Measurements from ENCODE around the gene C15orf39.
"Not testable (repeated sequence)": the region's sequence is repeated elsewhere in the genome, so short reads cannot be mapped to it uniquely, and the experiment has no call there.

Gene C15orf39

DNA sequence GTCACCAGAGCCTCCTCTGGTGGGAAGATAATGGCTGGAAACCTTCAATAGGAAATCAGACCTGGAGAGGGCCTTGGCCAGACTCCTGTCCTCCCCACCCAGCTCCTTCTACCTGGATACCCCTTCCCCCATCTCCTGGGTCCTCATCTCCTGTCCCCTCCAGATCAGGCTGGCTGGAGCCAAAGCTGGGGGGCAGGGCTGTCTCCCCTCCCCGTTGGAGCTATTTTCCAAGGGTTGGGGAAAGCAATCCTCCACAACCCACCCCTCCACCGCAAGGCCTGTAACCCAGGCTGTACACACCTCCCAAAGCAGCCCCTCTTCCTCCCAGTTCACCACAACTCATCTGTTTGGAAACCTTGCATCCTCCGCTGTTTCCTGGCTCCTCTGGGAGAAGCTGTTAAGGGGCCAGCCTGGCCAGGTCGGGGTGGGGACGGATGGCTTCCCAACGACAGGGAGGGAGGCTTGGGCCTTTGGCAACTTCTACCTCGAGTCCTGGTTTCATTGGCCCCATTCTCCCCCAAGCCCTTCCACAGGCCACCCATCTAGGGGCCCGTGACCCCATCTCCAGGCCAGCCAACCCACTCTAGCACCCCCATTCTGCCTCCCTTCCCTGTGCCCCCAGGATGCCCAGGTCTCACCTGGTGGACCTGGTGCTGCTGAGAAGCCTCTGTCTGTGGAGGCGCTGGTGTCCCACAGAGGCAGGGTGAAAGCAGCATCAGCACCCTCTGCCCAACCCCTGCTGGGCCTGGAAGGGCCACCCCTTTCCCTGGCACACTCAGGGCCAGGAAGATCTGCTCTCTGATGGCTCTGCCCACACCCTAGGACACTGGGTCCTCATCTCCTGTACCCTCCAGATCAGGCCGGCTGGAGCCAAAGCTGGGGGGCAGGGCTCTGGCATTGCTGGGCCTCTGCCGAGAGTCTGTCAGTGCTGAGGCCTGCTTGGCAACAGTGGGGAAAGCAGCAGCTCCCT lies 34.4 kb downstream of the C15orf39 start:
- POLR2A ChIA-PET, result no interaction called here
- CTCF ChIA-PET, result interaction anchor here (0.8 to 1.8 kb wide), 3 partner anchors 8 to 207 kb away, joined by 3 to 6 read pairs (median 3); no protein-coding TSS in a partner anchor
- peak; percentile 14 for DNase-seq (ENCODE audit: extremely low spot score)
- TF ChIP-seq CTCF (IDR thresholded peaks at IDR 0.05; ENCODE audit: control extremely low read depth, extremely low read depth, low read depth, missing control alignments), result no peak

DNA sequence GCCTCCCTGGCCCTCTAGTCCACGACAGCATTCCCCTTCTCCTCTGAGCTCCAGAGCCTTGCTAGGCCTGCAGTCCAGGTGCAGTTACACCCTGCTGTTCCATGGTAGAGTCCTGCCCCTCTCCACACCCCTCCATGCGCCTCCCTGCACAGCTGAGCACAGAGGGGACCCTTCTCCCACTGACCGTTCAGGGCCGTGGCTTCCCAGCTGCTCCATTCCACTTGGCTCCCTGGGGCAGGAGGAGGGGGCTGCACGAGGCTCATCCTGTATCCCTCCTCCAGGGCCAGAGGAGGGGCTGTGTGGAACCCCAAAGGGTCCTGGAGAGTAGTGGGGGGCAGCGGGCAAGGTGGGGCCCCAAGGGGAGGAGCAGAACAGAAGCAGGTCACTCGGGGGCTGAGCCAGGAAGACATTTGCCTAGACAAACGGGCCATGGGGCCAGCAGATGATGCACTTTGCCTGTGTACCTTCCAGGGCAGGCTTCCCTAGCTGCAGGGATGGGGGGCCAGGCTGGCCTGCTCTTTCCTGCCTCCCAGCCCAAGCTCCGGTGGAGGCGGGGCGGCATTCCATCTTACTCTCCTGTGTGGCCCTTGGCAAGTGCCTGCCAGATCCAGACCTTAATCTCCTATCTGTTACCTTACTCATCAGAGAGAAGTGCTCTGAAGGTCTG lies 35.8 kb downstream of the C15orf39 start:
- ChIA-PET CTCF (no interaction called here), POLR2A (no interaction called here)
- DNase-seq (ENCODE audit: extremely low spot score), result no peak
- no peak for TF ChIP-seq CTCF (IDR thresholded peaks at IDR 0.05; ENCODE audit: control extremely low read depth, extremely low read depth, low read depth, missing control alignments)

DNA sequence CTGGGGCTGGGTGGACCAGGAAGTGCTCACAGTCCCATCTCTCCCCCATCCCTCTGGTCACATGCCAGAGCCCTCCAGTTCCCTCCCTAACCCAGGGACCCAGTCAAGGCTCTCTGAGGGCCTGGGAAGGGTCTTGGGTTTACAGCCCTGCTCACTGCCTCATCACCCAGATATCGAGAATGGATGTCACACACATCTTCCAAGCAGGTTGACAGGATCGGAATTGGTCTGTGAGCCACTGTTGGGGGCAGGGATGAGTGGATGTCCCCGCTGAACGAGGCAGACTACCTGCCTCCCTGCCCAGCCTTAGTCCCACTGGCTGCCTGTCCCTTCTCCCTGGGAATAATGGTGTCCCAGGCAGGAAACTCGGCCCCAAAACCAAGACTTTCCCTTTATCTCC lies 36.5 kb downstream of the C15orf39 start:
- no peak for TF ChIP-seq CTCF (IDR thresholded peaks at IDR 0.05; ENCODE audit: control extremely low read depth, extremely low read depth, low read depth, missing control alignments)
- ChIA-PET POLR2A (no interaction called here), CTCF (no interaction called here)
- no peak for DNase-seq (ENCODE audit: extremely low spot score)

GRCh38 chr15:75245741-75246140 lies 44.1 kb downstream of the C15orf39 start:
- DNase-seq (ENCODE audit: extremely low spot score); CTCF ChIA-PET: not testable (repeated sequence)
- POLR2A ChIA-PET, result interaction anchor here (0.7 kb wide), 1 partner anchor 287 kb away, joined by 3 read pairs; no protein-coding TSS in a partner anchor

- CTCF ChIA-PET, result interaction anchor here (0.8 kb wide), 1 partner anchor 219 kb away, joined by 3 read pairs; no protein-coding TSS in a partner anchor
- DNase-seq (ENCODE audit: extremely low spot score); POLR2A ChIA-PET: not testable (repeated sequence)
These were observed 47.3 kb downstream of the C15orf39 start for GRCh38 chr15:75248991-75249390.

DNA sequence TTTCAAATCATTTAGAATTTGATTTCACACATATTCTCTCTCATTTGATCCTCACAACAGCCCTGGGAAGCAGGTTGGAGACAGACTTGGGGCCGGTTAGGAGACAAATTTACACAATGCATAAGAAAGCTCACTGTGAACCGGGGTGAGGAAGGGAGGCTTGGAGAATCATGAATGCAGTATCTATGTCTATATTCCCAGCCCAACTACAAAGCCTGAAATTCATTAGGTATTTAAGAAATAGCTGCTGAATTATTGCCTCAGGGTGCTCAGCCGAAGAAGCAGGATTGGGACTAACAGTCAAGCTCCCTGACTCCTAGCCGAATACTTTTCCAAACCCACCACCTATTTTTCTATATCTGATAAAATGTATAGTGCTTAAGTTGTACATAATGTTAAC lies 48.0 kb downstream of the C15orf39 start:
- CTCF ChIA-PET, result no interaction called here
- no peak for TF ChIP-seq CTCF (IDR thresholded peaks at IDR 0.05; ENCODE audit: control extremely low read depth, extremely low read depth, low read depth, missing control alignments)
- no peak for DNase-seq (ENCODE audit: extremely low spot score)
- POLR2A ChIA-PET, result no interaction called here

- POLR2A ChIA-PET; CTCF ChIA-PET; DNase-seq (ENCODE audit: extremely low spot score): not testable (repeated sequence)
These were observed 49.7 kb downstream of the C15orf39 start for GRCh38 chr15:75251343-75251742.

DNA sequence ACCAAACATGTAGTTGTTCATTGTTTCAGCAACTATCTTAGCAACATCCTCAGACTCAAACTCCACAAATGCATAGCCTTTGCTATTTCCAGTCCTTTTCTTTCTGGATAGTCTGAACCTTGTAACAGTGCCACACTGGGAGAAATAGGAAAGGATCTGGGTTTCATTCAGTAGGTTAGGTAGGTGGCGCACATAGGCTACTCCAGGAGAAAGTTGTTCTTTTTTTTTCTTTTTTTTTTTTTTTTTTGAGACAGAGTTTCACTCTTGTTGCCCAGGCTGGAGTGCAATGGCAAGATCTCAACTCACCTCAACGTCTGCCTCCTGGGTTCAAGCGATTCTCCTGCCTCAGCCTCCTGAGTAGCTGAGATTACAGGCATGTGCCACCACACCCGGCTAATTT lies 50.6 kb downstream of the C15orf39 start:
- DNase-seq (ENCODE audit: extremely low spot score); CTCF ChIA-PET; POLR2A ChIA-PET: not testable (repeated sequence)

GRCh38 chr15:75258034-75258433 lies 56.4 kb downstream of the C15orf39 start, which contains the start of gene GOLGA6C:
GOLGA6C (plus strand) TSS chr15:75258334; CDS start chr15:75258599, 265 bp downstream.
- DNase-seq (ENCODE audit: extremely low spot score); CTCF ChIA-PET: not testable (repeated sequence)

GRCh38 chr15:75258620-75259343 lies 57.1 kb downstream of the C15orf39 start:
- POLR2A ChIA-PET; DNase-seq (ENCODE audit: extremely low spot score); CTCF ChIA-PET: not testable (repeated sequence)

More at GRCh38 chr15:75258034-75258433, 56.4 kb downstream of the C15orf39 start, which contains the start of gene GOLGA6C:
- POLR2A ChIA-PET, result not testable (repeated sequence)

- CTCF ChIA-PET; DNase-seq (ENCODE audit: extremely low spot score): not testable (repeated sequence)
These were observed 58.2 kb downstream of the C15orf39 start for GRCh38 chr15:75259873-75260272.

More at GRCh38 chr15:75259873-75260272, 58.2 kb downstream of the C15orf39 start:
- POLR2A ChIA-PET, result not testable (repeated sequence)

Measured in GM10248 (cell line).